Activated CD4-positive, alpha-beta memory T cell treated with anti-CD3 and anti-CD28 coated beads, Interleukin-2, amount 10 ng/mL, durations not matched to agents 7 days and 5 days (primary cell): Measurements from ENCODE around the gene DNAH10. TPM values are rescaled to one million over a fixed set of nuclear protein-coding genes. Genes with fewer than 3 reads are reported as not detected.

Experiments
- CTCF ChIA-PET: fragments of 350-600 bp; sonication (Branson Sonifier 250); formaldehyde crosslinking; loops from one replicate; lab custom pipeline; 2021; ENCODE audit warnings: antibody characterized with exemption, inconsistent platforms; lab: Charles Lee
- POLR2A ChIA-PET: fragments of 350-600 bp; sonication (Branson Sonifier 250); formaldehyde crosslinking; loops from one replicate; lab custom pipeline; 2021; ENCODE audit warnings: antibody characterized with exemption; lab: Charles Lee
- DNase-seq: peaks from one replicate; pipeline ENCODE4 v3.0.0-alpha.2; 2020
- H3K27ac Mint-ChIP-seq: one replicate; pipeline ENCODE4 v1.8.0; 2021; ENCODE audit warnings: mild to moderate bottlenecking, mixed read lengths
- H3K27me3 Mint-ChIP-seq: one replicate; pipeline ENCODE4 v1.8.0; 2021; ENCODE audit warnings: mixed read lengths
- H3K36me3 Mint-ChIP-seq: one replicate; pipeline ENCODE4 v1.8.0; 2021; ENCODE audit warnings: low read depth, mixed read lengths
- H3K4me1 Mint-ChIP-seq: one replicate; pipeline ENCODE4 v1.8.0; 2021; ENCODE audit warnings: mixed read lengths
- H3K4me3 Mint-ChIP-seq: one replicate; pipeline ENCODE4 v1.8.0; 2021; ENCODE audit warnings: mild to moderate bottlenecking, mixed read lengths
- H3K9me3 Mint-ChIP-seq: one replicate; pipeline ENCODE4 v1.8.0; 2021; ENCODE audit warnings: mixed read lengths
- total RNA-seq, 2 experiments: library from RNA; stranded (reverse); gene quantifications; one replicate each; pipeline ENCODE4 v1.2.3, GENCODE V29; 2021

DNAH10 gene
- total RNA-seq, 2 experiments from 2014 or later: 0.13 TPM; not detected in 1

GRCh38 chr12:123858176-123858575, 96.1 kb downstream of the DNAH10 start:
- peaks cover 8% of the 10 kb centered on the region for H3K27me3 Mint-ChIP-seq
- DNase-seq: no peak
- ChIA-PET CTCF (no interaction called here), POLR2A (no interaction called here)
- no peak overlapping the region for H3K27ac Mint-ChIP-seq
- H3K4me3 Mint-ChIP-seq: no peak overlapping the region
- H3K9me3 Mint-ChIP-seq: no peaks in the 10 kb centered on the region
- H3K4me1 Mint-ChIP-seq: no peaks in the 10 kb centered on the region
- H3K36me3 Mint-ChIP-seq: no peaks in the 10 kb centered on the region

GRCh38 chr12:123859035-123859434, 96.9 kb downstream of the DNAH10 start:
- DNase-seq: no peak
- no peaks in the 10 kb centered on the region for H3K4me1 Mint-ChIP-seq
- H3K27ac Mint-ChIP-seq: no peak overlapping the region
- no peak overlapping the region for H3K4me3 Mint-ChIP-seq
- no peaks in the 10 kb centered on the region for H3K9me3 Mint-ChIP-seq
- ChIA-PET CTCF (no interaction called here), POLR2A (no interaction called here)
- H3K27me3 Mint-ChIP-seq: peaks cover 4% of the 10 kb centered on the region
- H3K36me3 Mint-ChIP-seq: no peaks in the 10 kb centered on the region

GRCh38 chr12:123860377-123860776, 98.3 kb downstream of the DNAH10 start:
- no peaks in the 10 kb centered on the region for H3K36me3 Mint-ChIP-seq
- CTCF ChIA-PET: no interaction called here
- H3K9me3 Mint-ChIP-seq: no peaks in the 10 kb centered on the region
- no peak for DNase-seq
- H3K27ac Mint-ChIP-seq: no peak overlapping the region
- no peaks in the 10 kb centered on the region for H3K4me1 Mint-ChIP-seq
- H3K27me3 Mint-ChIP-seq: peaks cover 5% of the 10 kb centered on the region
- no peak overlapping the region for H3K4me3 Mint-ChIP-seq
- POLR2A ChIA-PET: no interaction called here

- no peaks in the 10 kb centered on the region for H3K36me3 Mint-ChIP-seq
- CTCF ChIA-PET: no interaction called here
- no peak overlapping the region for H3K27ac Mint-ChIP-seq
- POLR2A ChIA-PET: no interaction called here
- H3K9me3 Mint-ChIP-seq: no peaks in the 10 kb centered on the region
- H3K4me1 Mint-ChIP-seq: no peaks in the 10 kb centered on the region
- DNase-seq: no peak
- H3K4me3 Mint-ChIP-seq: no peak overlapping the region
- peaks cover 5% of the 10 kb centered on the region for H3K27me3 Mint-ChIP-seq
Measured at GRCh38 chr12:123861392-123861791, 99.3 kb downstream of the DNAH10 start.

- no peak overlapping the region for H3K4me3 Mint-ChIP-seq
- POLR2A ChIA-PET: no interaction called here
- H3K27ac Mint-ChIP-seq: no peak overlapping the region
- H3K9me3 Mint-ChIP-seq: no peaks in the 10 kb centered on the region
- no peaks in the 10 kb centered on the region for H3K4me1 Mint-ChIP-seq
- no peak for DNase-seq
- H3K27me3 Mint-ChIP-seq: peaks cover 18% of the 10 kb centered on the region
- no peaks in the 10 kb centered on the region for H3K36me3 Mint-ChIP-seq
- CTCF ChIA-PET: no interaction called here
Measured at GRCh38 chr12:123867141-123867540, 105.0 kb downstream of the DNAH10 start.

GRCh38 chr12:123868791-123869190, 106.7 kb downstream of the DNAH10 start:
- ChIA-PET CTCF (no interaction called here), POLR2A (no interaction called here)
- H3K4me1 Mint-ChIP-seq: no peaks in the 10 kb centered on the region
- no peaks in the 10 kb centered on the region for H3K36me3 Mint-ChIP-seq
- no peak overlapping the region for H3K4me3 Mint-ChIP-seq
- DNase-seq: no peak
- no peaks in the 10 kb centered on the region for H3K9me3 Mint-ChIP-seq
- H3K27me3 Mint-ChIP-seq: peaks cover 18% of the 10 kb centered on the region
- no peak overlapping the region for H3K27ac Mint-ChIP-seq

- H3K36me3 Mint-ChIP-seq: no peaks in the 10 kb centered on the region
- H3K4me1 Mint-ChIP-seq: no peaks in the 10 kb centered on the region
Measured at GRCh38 chr12:123873793-123874192, 111.7 kb downstream of the DNAH10 start.

GRCh38 chr12:123877968-123878367, 115.9 kb downstream of the DNAH10 start:
- POLR2A ChIA-PET: no interaction called here
- Mint-ChIP-seq H3K27me3 (peaks cover 16% of the 10 kb centered on the region), H3K9me3 (no peaks in the 10 kb centered on the region), H3K27ac (no peak overlapping the region), H3K4me1 (no peaks in the 10 kb centered on the region), H3K4me3 (no peak overlapping the region), H3K36me3 (no peaks in the 10 kb centered on the region)
- no peak for DNase-seq
- CTCF ChIA-PET: no interaction called here

More at GRCh38 chr12:123873793-123874192, 111.7 kb downstream of the DNAH10 start:
- peaks cover 18% of the 10 kb centered on the region for H3K27me3 Mint-ChIP-seq
- H3K27ac Mint-ChIP-seq: no peak overlapping the region
- DNase-seq: no peak
- ChIA-PET CTCF (no interaction called here), POLR2A (no interaction called here)
- H3K4me3 Mint-ChIP-seq: no peak overlapping the region
- H3K9me3 Mint-ChIP-seq: no peaks in the 10 kb centered on the region

GRCh38 chr12:123879101-123879500, 117.0 kb downstream of the DNAH10 start:
- CTCF ChIA-PET: no interaction called here
- H3K27ac Mint-ChIP-seq: no peak overlapping the region
- peaks cover 19% of the 10 kb centered on the region for H3K27me3 Mint-ChIP-seq
- no peak for DNase-seq
- no peaks in the 10 kb centered on the region for H3K36me3 Mint-ChIP-seq
- POLR2A ChIA-PET: no interaction called here
- no peaks in the 10 kb centered on the region for H3K9me3 Mint-ChIP-seq
- H3K4me3 Mint-ChIP-seq: no peak overlapping the region
- H3K4me1 Mint-ChIP-seq: no peaks in the 10 kb centered on the region

GRCh38 chr12:123879691-123880090, 117.6 kb downstream of the DNAH10 start:
- Mint-ChIP-seq H3K4me1 (no peaks in the 10 kb centered on the region), H3K27me3 (peaks cover 16% of the 10 kb centered on the region), H3K36me3 (no peaks in the 10 kb centered on the region), H3K27ac (no peak overlapping the region), H3K4me3 (no peak overlapping the region), H3K9me3 (no peaks in the 10 kb centered on the region)
- CTCF ChIA-PET: no interaction called here
- POLR2A ChIA-PET: no interaction called here
- no peak for DNase-seq

GRCh38 chr12:123882161-123882705, 120.1 kb downstream of the DNAH10 start:
- Mint-ChIP-seq H3K4me1 (no peaks in the 10 kb centered on the region), H3K4me3 (no peak overlapping the region), H3K27ac (no peak overlapping the region), H3K36me3 (no peaks in the 10 kb centered on the region), H3K9me3 (no peaks in the 10 kb centered on the region), H3K27me3 (peaks cover 23% of the 10 kb centered on the region)
- no peak for DNase-seq
- ChIA-PET POLR2A (no interaction called here), CTCF (no interaction called here)

GRCh38 chr12:123886258-123886657, 124.2 kb downstream of the DNAH10 start:
- DNase-seq: no peak
- no peaks in the 10 kb centered on the region for H3K9me3 Mint-ChIP-seq
- ChIA-PET CTCF (no interaction called here), POLR2A (no interaction called here)
- no peak overlapping the region for H3K4me3 Mint-ChIP-seq
- no peaks in the 10 kb centered on the region for H3K36me3 Mint-ChIP-seq
- H3K27ac Mint-ChIP-seq: no peak overlapping the region
- peaks cover 22% of the 10 kb centered on the region for H3K27me3 Mint-ChIP-seq
- no peaks in the 10 kb centered on the region for H3K4me1 Mint-ChIP-seq

GRCh38 chr12:123886931-123887582, 125.0 kb downstream of the DNAH10 start:
- no peaks in the 10 kb centered on the region for H3K36me3 Mint-ChIP-seq
- H3K4me3 Mint-ChIP-seq: no peak overlapping the region
- no peaks in the 10 kb centered on the region for H3K4me1 Mint-ChIP-seq
- peaks cover 24% of the 10 kb centered on the region for H3K27me3 Mint-ChIP-seq
- POLR2A ChIA-PET: no interaction called here
- no peaks in the 10 kb centered on the region for H3K9me3 Mint-ChIP-seq
- DNase-seq: no peak
- no peak overlapping the region for H3K27ac Mint-ChIP-seq
- CTCF ChIA-PET: interaction anchor here (0.6 kb wide), 1 partner anchor 409 kb away, joined by 3 read pairs; no protein-coding TSS in a partner anchor

- Mint-ChIP-seq H3K27ac (no peak overlapping the region), H3K9me3 (no peaks in the 10 kb centered on the region), H3K27me3 (peaks cover 18% of the 10 kb centered on the region), H3K4me3 (no peak overlapping the region), H3K36me3 (no peaks in the 10 kb centered on the region), H3K4me1 (no peaks in the 10 kb centered on the region)
- ChIA-PET CTCF (no interaction called here), POLR2A (no interaction called here)
- DNase-seq: no peak
Measured at GRCh38 chr12:123888989-123889388, 126.9 kb downstream of the DNAH10 start.
